Ascending aorta (tissue), 2 donors: ENCODE measurements around the gene RNF220. TPM values are rescaled to one million over a fixed set of nuclear protein-coding genes. Genes with fewer than 3 reads are reported as not detected.

Experiments
- DNase-seq, 2 donors: peaks; one replicate each; pipeline ENCODE4 v3.0.0-alpha.2; 2019; ENCODE audit warnings: low spot score in 2 of 2
- H3K27ac ChIP-seq, 2 donors: fragments of 200-600 bp; sonication (generic); one replicate each; pipeline ENCODE4 v1.5.1; 2016 to 2017; ENCODE audit warnings: mild to moderate bottlenecking in 1 of 2
- H3K27me3 ChIP-seq: fragments of 200-600 bp; sonication (generic); one replicate; pipeline ENCODE4 v1.5.1; 2017
- H3K36me3 ChIP-seq, 2 donors: fragments of 200-600 bp; sonication (generic); one replicate each; pipeline ENCODE4 v1.5.1; 2016
- H3K4me1 ChIP-seq, 2 donors: fragments of 200-600 bp; sonication (generic); one replicate each; pipeline ENCODE4 v1.5.1; 2016 to 2017; ENCODE audit warnings: mild to moderate bottlenecking in 1 of 2
- H3K4me3 ChIP-seq, 2 donors: fragments of 200-600 bp; sonication (generic); one replicate each; pipeline ENCODE4 v1.5.1; 2016 to 2017; ENCODE audit warnings: mild to moderate bottlenecking in 1 of 2
- H3K9me3 ChIP-seq, 2 donors: fragments of 200-600 bp; sonication (generic); one replicate each; pipeline ENCODE4 v1.5.1; 2016
- CTCF ChIP-seq, 3 experiments: fragments of 200-600 bp in 2 of 3; fragments of 450-650 bp in 1 of 3; sonication (generic) in 2 of 3; IDR thresholded peaks; one replicate each; pipeline ENCODE4 v1.5.1; 2016 to 2019; ENCODE audit warnings: antibody characterized with exemption in 3 of 3, mild to moderate bottlenecking in 1 of 3, moderate library complexity in 1 of 3
- intact Hi-C: fragments of 100-400 bp; cut with DNase I; formaldehyde crosslinking; loops from one replicate; pipeline ENCODE4 v1.15.1; 2023
- total RNA-seq: library from RNA; depleted of rRNA; stranded (reverse); fragments of >200 nt; gene quantifications from one replicate; pipeline ENCODE4 v1.1.0, GENCODE V29; 2016

The RNF220 gene
- total RNA-seq, 1 donor from 2014 or later, result 54.8 TPM

DNA sequence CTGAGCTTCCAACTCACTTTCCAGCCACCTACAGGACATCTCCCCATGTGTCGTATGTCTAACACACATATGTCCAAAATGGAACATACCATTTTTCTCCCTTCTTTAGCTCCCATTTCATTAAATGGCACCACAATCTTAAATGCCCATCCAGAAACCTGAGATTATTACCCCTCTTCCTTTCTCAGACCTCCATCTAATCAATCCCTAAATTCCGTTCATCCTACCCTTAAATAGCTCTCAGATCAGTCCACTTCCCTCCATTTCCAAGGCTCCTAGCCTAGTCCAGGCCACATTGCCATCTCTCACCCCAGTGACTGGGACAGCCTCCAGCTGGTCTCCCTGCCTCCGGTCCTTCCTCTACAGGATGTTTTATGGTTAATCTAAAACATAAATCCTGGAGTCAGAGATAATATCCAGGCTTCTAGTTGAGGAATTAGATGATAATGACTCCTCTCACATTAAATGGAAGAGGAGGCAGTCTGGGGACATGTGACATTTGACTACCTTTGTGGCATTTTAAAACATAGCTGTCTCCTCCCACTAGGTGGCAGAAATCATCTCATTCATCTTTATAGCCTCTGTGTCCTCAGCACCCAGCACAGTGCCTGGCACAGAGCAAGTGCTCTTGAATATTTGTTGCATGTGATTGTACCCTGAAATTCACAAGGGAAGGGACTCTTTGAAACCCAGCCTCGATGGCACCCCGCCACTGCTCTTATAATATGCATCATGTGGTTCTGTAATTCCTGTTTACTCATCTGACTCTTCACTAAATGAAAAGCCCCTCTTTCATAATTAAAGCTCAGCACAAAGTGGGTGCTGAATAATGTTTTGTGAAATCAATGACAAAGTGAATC, 166.9 kb downstream of the RNF220 start:
- Histone ChIP-seq H3K4me1 (no peaks in the 10 kb centered on the region), H3K27ac (no peak overlapping the region), H3K9me3 (no peaks in the 10 kb centered on the region), H3K4me3 (no peak overlapping the region), H3K27me3 (no peaks in the 10 kb centered on the region), H3K36me3 (no peaks in the 10 kb centered on the region)
- DNase-seq, result no peak
- TF ChIP-seq CTCF (IDR thresholded peaks at IDR 0.05), result peak in 1 of 3 experiments; percentile 23
- intact Hi-C loops, result no loop called here

- Histone ChIP-seq H3K9me3 (no peaks in the 10 kb centered on the region), H3K4me1 (no peaks in the 10 kb centered on the region), H3K4me3 (no peak overlapping the region), H3K27ac (no peak overlapping the region), H3K27me3 (no peaks in the 10 kb centered on the region), H3K36me3 (no peaks in the 10 kb centered on the region)
- intact Hi-C loops, result no loop called here
- no peak for TF ChIP-seq CTCF (IDR thresholded peaks at IDR 0.05)
- no peak for DNase-seq
These were observed 167.5 kb downstream of the RNF220 start for GRCh38 chr1:44572572-44572879.

GRCh38 chr1:44575396-44575795, 170.3 kb downstream of the RNF220 start:
- DNase-seq, result no peak
- TF ChIP-seq CTCF (IDR thresholded peaks at IDR 0.05), result no peak
- intact Hi-C loops, result no loop called here
- no peaks in the 10 kb centered on the region for H3K9me3 ChIP-seq
- H3K4me1 ChIP-seq, result no peaks in the 10 kb centered on the region
- H3K4me3 ChIP-seq, result no peak overlapping the region
- H3K27ac ChIP-seq, result no peak overlapping the region
- H3K27me3 ChIP-seq, result no peaks in the 10 kb centered on the region
- no peaks in the 10 kb centered on the region for H3K36me3 ChIP-seq

- no peak for DNase-seq
- H3K4me1 ChIP-seq, result no peaks in the 10 kb centered on the region
- TF ChIP-seq CTCF (IDR thresholded peaks at IDR 0.05), result no peak
- H3K36me3 ChIP-seq, result no peaks in the 10 kb centered on the region
- intact Hi-C loops, result no loop called here
- H3K27me3 ChIP-seq, result no peaks in the 10 kb centered on the region
- H3K27ac ChIP-seq, result no peak overlapping the region
- H3K4me3 ChIP-seq, result no peak overlapping the region
- no peaks in the 10 kb centered on the region for H3K9me3 ChIP-seq
These were observed 171.5 kb downstream of the RNF220 start for GRCh38 chr1:44576456-44577150.

GRCh38 chr1:44581205-44581604, 176.2 kb downstream of the RNF220 start:
- Histone ChIP-seq H3K9me3 (no peaks in the 10 kb centered on the region), H3K36me3 (no peaks in the 10 kb centered on the region), H3K4me1 (no peaks in the 10 kb centered on the region), H3K27ac (no peak overlapping the region), H3K27me3 (no peaks in the 10 kb centered on the region), H3K4me3 (no peak overlapping the region)
- intact Hi-C loops, result loop anchor here (5.0 kb wide), 1 partner anchor 359 kb away; no protein-coding TSS in a partner anchor
- DNase-seq, result no peak
- no peak for TF ChIP-seq CTCF (IDR thresholded peaks at IDR 0.05)
